KMS-11 (cell line): ENCODE results near the gene UBR2.

Source experiments
- H2AFZ ChIP-seq: fragments of 200-600 bp; sonication (generic); 2 replicates; pipeline ENCODE4 v1.6.1; 2016; ENCODE audit warnings: antibody characterized with exemption, mixed run types, low read depth
- H3K27ac ChIP-seq: fragments of 200-600 bp; sonication (generic); 2 replicates; pipeline ENCODE4 v1.6.1; 2016; ENCODE audit warnings: mild to moderate bottlenecking, mixed run types
- H3K27me3 ChIP-seq: fragments of 200-600 bp; sonication (generic); 2 replicates; pipeline ENCODE4 v1.6.1; 2017; ENCODE audit warnings: mild to moderate bottlenecking, low read depth, mixed run types, moderate library complexity; ENCODE audit not compliant: insufficient read depth
- H3K36me3 ChIP-seq: fragments of 200-600 bp; sonication (generic); 2 replicates; pipeline ENCODE4 v1.6.1; 2017; ENCODE audit warnings: mild to moderate bottlenecking, mixed run types; ENCODE audit not compliant: insufficient read depth
- H3K4me1 ChIP-seq: fragments of 200-600 bp; sonication (generic); 2 replicates; pipeline ENCODE4 v1.6.1; 2016; ENCODE audit warnings: mild to moderate bottlenecking, low read depth, mixed run types; ENCODE audit not compliant: poor library complexity, severe bottlenecking
- H3K4me2 ChIP-seq: fragments of 200-600 bp; sonication (generic); 2 replicates; pipeline ENCODE4 v1.7.0; 2016; ENCODE audit warnings: mild to moderate bottlenecking, mixed run types
- H3K4me3 ChIP-seq: fragments of 200-600 bp; sonication (generic); IDR thresholded peaks from 2 replicates; pipeline ENCODE4 v1.6.1; 2017; ENCODE audit warnings: low read depth, low read length, mixed read lengths; ENCODE audit not compliant: insufficient read depth
- H3K79me2 ChIP-seq: fragments of 200-600 bp; sonication (generic); 2 replicates; pipeline ENCODE4 v1.6.1; 2016; ENCODE audit warnings: low read depth, mixed run types; ENCODE audit not compliant: insufficient read depth
- H3K9ac ChIP-seq: fragments of 200-600 bp; sonication (generic); 2 replicates; pipeline ENCODE4 v1.6.1; 2016; ENCODE audit warnings: mild to moderate bottlenecking, mixed run types
- H4K20me1 ChIP-seq: fragments of 200-600 bp; sonication (generic); 2 replicates; pipeline ENCODE4 v1.6.1; 2016; ENCODE audit warnings: mild to moderate bottlenecking, mixed run types; ENCODE audit not compliant: insufficient read depth
- CTCF ChIP-seq: fragments of 200-600 bp; sonication (generic); conservative IDR thresholded peaks from 2 replicates; pipeline ENCODE4 v1.6.1; 2017; ENCODE audit warnings: low read depth, mild to moderate bottlenecking, antibody characterized with exemption, low read length, moderate library complexity, mixed read lengths

UBR2 gene

GRCh38 chr6:42527204-42527603 is 36.6 kb upstream of the UBR2 start:
- Histone ChIP-seq H3K4me3 (no peak overlapping the region), H2AFZ (no peak overlapping the region), H3K27ac (no peak overlapping the region), H3K27me3 (no peaks in the 10 kb centered on the region), H3K79me2 (no peaks in the 10 kb centered on the region), H4K20me1 (no peaks in the 10 kb centered on the region), H3K36me3 (no peaks in the 10 kb centered on the region), H3K9ac (no peak overlapping the region), H3K4me2 (no peak overlapping the region), H3K4me1 (no peaks in the 10 kb centered on the region)
- no peak for TF ChIP-seq CTCF

GRCh38 chr6:42530296-42530695 is 33.5 kb upstream of the UBR2 start:
- H3K36me3 ChIP-seq = no peaks in the 10 kb centered on the region
- no peak for TF ChIP-seq CTCF
- H4K20me1 ChIP-seq = no peaks in the 10 kb centered on the region
- H3K4me2 ChIP-seq = no peak overlapping the region
- H3K4me1 ChIP-seq = no peaks in the 10 kb centered on the region
- no peaks in the 10 kb centered on the region for H3K79me2 ChIP-seq
- H2AFZ ChIP-seq = no peak overlapping the region
- H3K27ac ChIP-seq = no peak overlapping the region
- H3K27me3 ChIP-seq = no peaks in the 10 kb centered on the region
- no peak overlapping the region for H3K9ac ChIP-seq
- H3K4me3 ChIP-seq = no peak overlapping the region

- Histone ChIP-seq H3K36me3 (no peaks in the 10 kb centered on the region), H3K4me2 (no peak overlapping the region), H3K4me1 (no peaks in the 10 kb centered on the region), H3K27ac (no peak overlapping the region), H4K20me1 (no peaks in the 10 kb centered on the region), H3K9ac (no peak overlapping the region), H3K79me2 (no peaks in the 10 kb centered on the region), H2AFZ (no peak overlapping the region), H3K27me3 (no peaks in the 10 kb centered on the region), H3K4me3 (no peak overlapping the region)
- TF ChIP-seq CTCF = no peak
Measured at GRCh38 chr6:42530751-42531150, 33.1 kb upstream of the UBR2 start.

- Histone ChIP-seq H2AFZ (no peak overlapping the region), H4K20me1 (no peaks in the 10 kb centered on the region), H3K79me2 (no peaks in the 10 kb centered on the region), H3K27me3 (no peaks in the 10 kb centered on the region), H3K9ac (no peak overlapping the region), H3K4me3 (no peak overlapping the region), H3K4me1 (no peaks in the 10 kb centered on the region), H3K4me2 (no peak overlapping the region), H3K36me3 (no peaks in the 10 kb centered on the region), H3K27ac (no peak overlapping the region)
- peak; percentile 95 for TF ChIP-seq CTCF
Measured at GRCh38 chr6:42532038-42532669, 31.7 kb upstream of the UBR2 start.
